Stimulated activated CD4-positive, alpha-beta T cell treated with anti-CD3 and anti-CD28 coated beads, Interleukin-1b, Interleukin-23, amount 100 ng/mL, for 1 hour (primary cell): ENCODE data around the gene ROR1.

Experiments
- DNase-seq, 2 donors: peaks; one replicate each; pipeline ENCODE4 v3.0.0-alpha.2; 2020; ENCODE audit warnings: low read depth in 2 of 2

ROR1 gene

DNA sequence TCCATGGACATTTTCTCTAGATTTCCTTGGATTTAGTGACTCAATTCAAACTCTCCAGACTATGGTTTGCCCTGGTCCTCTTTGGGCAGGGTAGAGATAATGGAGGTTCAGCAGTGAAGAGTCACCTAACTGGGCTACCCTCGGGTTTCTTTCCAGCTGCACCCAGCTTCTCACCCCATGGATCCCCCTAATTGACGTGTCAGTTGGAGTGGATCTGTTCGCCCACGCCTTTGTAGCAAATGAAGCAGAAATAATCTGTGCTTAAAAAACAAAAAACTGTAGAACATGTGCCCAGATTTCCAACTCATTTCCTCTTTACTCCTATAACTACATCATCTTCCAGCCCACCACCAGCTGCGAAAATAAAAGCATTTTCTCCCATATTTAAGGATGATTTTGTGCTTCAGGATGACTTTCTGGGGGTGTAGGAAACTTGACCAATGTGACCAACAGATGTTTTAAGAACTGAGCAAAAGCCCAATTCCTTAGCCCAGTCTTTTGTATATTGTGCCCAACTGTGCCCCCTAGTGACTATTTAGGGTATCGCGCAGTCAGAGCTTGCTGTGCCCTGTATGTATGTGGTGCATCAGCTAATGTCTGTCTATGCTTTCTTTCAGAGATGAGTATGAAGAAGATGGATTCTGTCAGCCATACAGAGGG, 363.1 kb downstream of the ROR1 start:
- DNase-seq, result peak; percentile 27 to 55

DNA sequence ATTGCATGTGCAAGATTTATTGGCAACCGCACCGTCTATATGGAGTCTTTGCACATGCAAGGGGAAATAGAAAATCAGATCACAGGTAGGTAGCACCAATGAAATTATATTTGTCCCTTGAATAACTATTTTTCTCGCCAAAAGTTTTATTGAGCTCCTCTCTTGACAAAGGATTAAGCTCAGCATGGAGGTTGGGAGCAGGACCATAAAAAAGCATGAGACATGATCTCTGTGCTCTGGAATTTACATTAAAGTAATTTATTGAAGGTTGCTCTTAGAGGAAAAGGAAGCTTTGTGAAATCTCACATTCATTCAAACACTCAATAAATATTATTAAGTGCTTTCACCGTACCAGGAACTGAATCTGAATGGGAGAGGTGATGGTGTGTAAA, 363.6 kb downstream of the ROR1 start:
- no peak for DNase-seq

DNA sequence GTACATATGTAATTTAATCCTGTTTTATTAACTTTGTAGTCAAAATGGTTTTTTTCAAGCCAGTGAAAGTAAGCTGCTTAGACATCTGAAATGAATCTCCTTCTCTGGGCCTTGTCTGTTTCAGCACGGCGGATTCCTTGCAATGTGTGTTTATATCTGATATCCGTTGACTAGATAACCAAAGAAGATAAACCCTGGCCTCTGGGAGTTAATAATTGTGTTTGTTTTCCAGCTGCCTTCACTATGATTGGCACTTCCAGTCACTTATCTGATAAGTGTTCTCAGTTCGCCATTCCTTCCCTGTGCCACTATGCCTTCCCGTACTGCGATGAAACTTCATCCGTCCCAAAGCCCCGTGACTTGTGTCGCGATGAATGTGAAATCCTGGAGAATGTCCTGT, 366.1 kb downstream of the ROR1 start:
- no peak for DNase-seq

DNA sequence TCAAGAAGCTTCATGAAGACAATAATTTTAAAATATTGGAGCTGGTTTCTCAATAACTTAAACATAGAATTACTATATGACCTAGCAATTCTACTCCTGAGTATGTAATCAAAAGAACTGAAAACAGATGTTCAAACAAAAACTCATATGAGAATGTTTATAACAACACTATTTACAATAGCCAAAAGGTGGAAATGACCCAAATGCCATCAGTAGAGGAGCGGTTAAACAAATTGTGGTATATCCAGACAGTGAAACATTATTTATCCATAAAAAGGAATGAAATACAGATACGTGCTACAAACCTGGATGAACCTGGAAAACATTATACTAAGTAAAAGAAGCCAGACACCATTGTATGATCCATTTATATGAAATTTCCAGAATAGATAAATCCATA, 366.8 kb downstream of the ROR1 start:
- DNase-seq, result no peak

DNA sequence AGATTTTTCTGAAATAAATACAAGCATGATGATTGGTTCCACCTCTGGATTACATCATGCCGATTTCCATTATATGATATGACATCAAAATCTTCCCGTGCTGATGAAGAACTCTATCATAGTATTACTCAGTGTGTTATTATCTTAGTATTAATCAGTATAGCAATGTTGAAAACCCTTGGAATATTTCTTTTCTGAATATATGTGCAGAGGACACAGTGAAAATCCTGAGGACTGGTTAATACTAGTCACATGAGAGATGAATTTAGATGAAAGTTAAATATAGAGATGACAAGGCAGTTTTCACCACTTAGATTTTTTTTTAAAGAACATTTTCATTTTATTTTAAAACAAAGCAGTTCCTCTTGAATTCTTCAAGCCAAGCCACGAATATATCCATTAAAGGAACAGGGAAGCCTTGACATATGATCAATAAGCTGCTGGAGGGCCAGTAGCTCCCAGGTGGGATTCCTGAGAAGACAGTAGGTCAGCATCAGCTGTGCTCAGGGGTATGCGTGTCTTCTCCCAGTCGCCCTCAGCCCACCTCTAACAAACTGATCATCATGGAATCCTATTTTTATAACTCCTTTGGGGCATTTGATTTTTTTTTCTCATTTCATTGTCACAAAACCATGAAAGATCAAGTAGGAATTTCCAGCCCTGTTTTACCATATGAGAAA, 373.4 kb downstream of the ROR1 start:
- no peak for DNase-seq

DNA sequence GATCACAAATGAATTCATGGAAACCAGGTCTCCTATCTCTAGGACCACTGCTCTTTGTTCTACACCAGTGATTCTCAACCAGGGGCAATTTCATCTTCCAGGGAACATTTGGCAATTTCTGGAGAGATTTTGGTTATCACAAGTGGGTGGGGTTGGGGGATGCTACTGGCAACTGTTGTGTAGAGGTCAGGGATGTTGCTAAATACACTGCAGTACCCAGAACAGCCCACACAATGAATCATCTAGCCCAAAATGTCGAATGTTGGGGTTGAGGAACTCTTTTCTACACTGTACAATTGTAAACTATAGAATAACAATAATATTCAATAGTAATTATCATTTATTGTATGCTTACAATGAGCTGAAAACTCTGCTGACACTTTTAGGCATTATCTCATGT, 373.9 kb downstream of the ROR1 start:
- DNase-seq, result no peak

DNA sequence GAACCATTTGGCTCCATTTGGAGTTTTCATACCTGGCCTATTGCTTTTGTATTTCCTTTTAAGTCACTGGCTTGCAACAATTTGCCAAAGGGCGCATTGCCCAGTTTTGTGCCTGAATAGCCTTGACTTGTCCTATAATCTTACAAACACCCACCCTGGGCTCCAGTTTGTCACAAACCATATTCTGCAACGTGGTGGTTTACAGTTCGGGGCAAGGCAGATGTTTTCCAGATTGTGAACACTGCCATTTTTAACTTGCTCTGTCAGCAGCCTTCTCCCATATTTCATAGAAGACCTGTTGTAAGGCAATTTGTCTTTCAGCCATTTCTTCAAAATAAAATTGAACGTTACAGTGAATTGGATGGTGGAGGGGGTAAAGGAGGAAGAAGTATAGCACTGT, 376.4 kb downstream of the ROR1 start:
- DNase-seq, result no peak

DNA sequence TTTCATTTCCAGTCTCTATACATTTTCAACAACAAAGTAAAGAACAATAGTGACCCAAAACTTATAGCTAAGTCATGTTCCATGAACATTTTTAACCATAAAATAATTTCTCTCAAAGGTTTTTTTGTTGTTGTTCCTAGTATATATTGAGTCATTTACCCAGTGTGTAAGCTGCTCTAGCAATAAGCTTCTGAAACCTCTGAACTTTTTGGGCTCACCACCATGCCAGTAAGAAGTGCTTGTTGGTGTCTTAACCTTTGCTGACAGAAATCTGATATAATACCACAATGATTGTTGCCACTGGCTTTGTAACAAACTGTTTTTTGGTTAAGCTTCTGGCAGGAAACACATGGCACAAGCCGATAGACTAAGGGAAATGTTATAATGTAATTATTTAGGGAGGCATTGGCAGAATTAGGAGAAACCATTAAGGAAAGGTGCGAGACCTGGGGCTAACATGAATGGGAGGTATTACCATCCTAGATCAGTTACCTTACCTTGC, 377.0 kb downstream of the ROR1 start:
- DNase-seq, result no peak

DNA sequence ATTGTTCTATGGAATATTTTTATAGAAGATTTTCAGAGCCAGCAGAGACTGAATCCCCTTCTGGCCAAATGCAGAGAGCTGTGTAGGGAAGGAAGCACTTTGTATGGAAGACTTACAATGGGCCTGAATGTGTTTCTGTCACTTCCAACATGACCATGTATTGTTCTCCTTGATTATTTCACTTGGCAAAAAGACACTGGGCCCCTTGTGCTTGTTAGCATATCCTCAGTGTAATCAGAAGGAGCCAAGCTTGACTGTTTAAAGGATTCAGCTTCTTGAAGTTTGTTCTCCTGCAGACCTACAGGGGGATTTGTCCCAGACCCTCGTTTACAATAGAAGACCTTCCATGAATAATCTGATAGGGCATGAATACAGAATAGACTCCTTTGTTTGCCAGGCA, 381.5 kb downstream of the ROR1 start:
- no peak for DNase-seq

DNA sequence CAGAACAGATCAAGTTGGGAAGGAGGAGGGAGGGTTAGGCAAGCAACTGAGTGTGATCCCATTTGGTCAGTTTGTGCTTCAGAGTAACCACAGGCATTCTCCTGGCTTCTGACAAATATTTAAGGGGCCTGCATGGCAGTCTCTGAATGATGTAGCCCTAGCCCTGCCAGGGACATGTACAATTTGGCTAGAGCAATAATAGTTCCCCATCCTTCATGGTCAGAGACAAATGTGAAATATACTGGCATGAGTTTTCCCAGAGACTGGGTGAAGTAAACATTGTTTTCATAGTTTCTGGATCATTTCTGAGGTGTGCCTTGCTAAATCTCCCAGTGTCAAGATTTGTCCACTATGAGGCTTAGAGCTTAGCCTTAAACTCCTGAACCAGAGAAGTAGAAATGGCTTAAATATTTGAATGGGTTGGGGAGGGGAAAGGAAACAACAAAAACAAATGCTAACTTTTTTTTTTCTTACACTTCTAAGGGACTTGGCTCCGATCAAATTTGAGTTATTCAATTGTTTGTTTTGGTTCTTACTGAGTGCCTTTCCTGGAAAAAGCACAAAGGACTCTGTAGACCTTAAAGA, 387.6 kb downstream of the ROR1 start:
- no peak for DNase-seq

DNA sequence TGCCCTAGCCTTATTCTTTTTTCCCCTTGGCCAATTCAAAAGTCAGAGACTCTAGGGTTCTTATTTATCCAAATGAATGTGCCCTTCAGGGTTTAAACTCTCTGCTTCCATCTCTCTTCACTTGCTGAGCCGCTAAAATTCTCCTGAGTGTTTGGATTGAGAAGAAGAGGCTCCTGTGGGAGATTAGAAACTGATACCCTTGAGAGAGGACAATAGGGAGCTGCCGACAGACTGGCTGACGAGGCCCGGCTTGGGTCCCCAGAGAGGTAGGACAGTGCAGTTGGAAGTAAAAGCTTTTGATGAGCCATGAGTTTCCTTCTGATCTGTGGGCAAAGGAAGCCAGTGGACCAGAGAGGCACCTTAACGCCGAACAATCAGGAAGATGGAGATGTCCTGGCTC, 388.3 kb downstream of the ROR1 start:
- no peak for DNase-seq

DNA sequence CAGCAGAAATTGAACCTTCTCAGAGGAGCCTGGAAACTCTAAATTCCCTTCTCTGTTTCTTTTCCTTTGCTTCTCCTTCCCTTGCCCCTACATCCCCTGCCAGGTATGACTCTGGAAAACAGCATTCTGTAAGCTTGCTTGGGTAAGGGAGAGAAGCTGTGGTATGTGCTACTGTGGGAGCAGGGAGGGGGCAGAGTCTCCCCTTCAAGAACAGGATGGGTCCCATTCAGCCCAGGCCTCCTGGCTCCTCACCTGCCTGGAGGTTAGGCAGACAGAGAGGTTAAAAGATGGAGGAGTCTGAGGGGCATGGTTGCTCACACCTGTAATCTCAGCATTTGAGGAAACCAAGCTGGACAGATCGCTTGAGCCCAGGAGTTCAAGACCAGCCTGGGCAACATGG, 389.0 kb downstream of the ROR1 start:
- DNase-seq, result no peak

DNA sequence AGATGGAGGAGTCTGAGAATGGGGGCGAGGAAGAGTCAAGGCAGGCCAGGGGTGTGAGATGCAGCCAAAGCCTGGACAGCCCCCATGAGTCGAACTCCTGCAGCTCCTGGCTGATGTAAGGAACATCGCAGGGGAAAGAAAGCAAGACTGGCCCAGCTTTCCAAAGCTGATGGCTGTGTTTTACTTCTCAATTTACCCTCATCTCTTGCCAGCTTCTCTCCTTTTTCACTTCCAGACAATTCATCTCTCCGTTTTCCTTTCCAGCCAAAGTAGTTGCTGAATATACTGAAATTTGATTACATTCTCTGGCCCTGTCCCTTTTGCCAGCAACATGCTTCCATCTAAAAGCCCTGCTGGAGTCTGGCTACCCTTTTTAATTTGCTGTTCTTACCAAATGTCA, 389.6 kb downstream of the ROR1 start:
- DNase-seq, result no peak

DNA sequence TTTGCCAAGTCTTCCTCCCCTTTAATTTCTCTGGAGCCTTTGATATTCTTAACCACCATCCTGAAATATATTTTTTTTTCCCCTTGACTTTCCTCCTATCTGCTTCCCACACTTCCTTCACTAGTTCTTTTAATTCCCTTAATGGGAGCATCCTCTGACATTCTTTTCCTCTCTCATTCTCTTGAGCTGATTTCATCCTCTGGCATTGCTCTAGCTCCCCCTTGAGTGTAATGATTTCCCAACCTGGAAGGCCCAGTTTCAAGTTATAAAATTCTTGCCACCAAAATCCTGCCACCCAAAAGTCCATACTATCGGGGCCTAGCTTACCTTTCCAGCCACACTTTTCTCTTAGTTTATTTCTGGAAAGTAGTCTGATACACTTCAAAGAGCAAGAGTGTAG, 390.2 kb downstream of the ROR1 start:
- DNase-seq, result no peak

DNA sequence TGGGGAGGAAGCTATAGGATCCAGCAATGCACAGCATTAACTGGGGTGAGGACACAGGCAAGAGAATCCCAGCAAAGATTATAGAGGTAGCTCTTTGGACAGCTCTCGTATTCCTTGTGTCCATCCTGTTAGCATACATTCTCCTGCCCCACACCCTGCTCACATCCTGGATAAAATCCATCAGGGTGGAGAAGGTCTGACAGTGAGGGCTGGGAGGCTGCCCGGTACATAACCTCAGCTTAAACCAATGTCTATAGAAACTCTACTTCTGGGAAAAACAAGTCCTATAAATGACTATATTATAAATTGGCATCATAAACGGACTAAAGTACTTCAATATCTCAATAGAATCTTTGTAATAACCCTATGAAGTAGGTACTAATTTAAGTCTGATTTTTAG, 392.8 kb downstream of the ROR1 start:
- no peak for DNase-seq

DNA sequence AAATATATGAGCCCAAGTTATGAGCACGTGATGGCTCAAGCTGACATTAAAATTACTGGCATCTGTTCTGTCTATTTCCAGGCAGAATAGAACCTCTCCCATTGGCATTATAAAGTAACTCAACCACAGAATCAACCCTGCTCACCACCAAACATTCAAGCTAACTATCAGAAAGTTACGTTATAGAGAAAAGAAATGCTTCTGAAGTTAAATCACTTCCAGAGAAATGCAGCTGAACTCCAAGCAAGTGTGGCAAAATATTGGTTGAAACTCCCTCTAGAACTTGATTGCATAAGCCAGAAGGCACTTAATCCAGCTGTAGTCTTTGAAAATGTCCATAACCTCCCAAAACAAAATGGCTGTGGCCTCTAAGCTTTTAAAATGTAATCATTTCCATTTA, 393.4 kb downstream of the ROR1 start:
- no peak for DNase-seq

DNA sequence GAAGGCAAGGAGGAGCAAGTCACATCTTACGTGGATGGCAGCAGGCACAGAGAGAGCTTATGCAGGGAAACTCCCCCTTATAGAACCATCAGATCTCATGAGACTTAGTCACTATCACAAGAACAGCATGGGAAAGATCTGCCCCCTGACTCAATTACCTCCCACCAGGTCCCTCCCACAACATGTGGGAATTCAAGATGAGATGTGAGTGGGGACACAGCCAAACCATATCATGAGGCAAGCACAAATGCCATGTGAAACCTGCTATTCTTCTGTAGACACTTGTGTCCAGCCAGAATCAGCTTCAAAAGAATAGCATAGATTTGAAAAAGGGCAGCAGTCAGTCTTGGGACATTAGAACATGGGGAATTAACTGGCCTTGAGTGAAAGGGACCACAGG, 397.4 kb downstream of the ROR1 start:
- no peak for DNase-seq

DNA sequence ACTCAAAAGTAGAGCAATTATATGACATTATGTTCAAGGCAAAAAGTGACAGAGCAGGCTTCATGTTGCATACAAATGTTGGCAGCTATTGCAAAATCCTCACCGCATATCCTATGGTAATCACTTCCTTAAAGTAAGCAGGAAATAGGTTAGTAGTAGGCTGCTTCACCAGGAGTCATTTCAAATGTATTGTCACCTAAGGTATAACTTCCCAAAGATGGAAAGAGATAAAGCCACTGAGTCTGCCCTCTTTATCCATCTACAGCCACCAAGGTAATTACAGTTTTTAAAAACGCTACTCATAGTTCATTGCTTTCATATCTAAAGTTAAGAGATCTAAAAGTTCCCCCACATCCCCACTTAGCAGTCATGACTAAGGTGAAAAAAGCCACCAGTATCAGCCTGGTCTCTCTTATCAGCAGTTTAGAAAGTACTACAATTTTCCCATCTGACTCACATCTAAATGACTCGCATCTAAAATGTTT, 398.0 kb downstream of the ROR1 start:
- DNase-seq, result no peak

DNA sequence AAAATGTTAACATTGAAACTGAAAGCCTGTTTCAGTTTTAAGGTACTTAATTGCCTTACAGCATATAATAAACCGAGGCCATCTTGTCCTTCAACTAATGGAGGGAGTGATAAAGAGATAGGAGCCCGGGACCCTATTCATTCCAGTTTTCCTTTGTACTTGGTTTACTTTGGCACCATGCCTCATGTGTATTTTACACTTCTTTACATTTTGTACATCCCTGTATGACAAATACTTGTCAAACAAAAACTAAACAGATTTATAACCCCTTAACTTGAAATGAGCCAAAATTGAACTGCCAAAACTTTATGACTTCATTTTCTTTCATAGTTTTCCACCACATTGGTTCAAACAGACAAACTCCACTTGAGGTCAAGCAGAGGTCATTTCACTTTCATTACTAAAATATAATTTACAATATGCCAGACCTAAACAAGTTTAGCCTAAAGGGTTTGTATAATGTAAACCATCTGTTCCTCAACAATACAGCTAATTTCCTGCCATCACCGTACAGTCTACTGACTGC, 398.7 kb downstream of the ROR1 start:
- no peak for DNase-seq

DNA sequence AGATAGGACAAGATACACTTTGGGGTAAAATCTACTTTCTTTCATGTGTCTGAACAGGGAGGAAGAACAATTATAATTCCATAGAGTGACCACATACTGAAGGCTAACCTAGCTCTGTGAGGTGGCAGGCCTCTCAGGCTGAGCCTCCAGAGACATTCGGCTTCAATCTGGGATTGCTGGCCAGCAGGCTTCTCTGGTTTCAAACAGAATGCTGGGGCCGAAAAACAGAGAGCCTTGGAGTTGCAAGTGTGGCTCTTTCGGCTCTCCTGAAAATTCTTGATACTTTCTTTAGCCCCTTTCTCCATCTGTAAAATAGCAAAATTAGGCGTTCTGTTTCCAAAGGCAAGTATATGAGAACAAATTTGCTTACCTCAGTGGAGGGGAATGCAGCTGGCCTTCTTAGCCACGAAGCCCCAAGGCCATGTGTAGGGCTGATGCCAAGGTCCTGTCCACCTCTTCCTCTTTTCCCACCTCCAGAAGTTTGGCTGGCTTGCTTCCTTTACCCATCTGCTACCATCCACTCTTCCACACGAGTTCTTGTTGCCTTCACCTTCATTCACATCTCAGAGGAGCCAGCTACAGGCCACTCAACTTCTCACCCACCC, 399.6 kb downstream of the ROR1 start:
- DNase-seq, result no peak

DNA sequence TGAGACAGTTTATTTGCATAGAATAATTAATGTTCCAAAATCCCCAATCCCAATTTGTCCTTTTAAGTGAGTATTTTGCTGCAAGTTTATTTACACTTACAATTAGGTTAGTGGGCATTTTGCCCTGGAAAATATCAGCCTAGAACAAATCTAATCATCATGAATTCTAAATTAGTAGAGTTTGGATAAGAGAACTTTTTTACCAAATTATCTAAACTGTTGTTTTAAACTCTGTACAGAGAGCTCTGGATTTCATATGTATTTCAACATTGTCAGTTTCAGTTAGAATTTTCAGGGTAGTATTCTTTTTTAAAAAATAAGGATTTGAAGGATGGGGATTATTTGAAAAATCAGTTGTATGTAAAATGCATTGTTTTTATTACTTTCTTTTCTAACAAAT, 401.8 kb downstream of the ROR1 start:
- no peak for DNase-seq

DNA sequence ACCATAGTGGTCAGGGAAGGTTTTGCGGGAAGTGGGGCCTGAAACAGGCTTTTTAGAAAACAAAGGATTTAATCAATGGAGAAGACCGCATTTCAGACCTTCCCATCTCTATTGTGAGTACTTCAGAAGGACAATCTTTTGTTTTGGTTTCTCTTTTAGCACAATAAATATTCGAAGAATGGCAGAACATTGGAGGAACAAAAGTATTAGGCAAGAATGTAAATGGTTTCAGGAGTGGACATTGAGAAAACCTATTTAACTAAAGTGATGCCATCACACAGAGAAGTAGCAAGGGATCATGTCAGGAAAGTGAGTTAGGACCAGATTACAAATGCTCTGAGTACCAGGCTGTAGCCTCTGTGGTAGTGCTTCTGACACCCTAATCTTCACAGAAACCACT, 402.8 kb downstream of the ROR1 start:
- DNase-seq, result no peak

DNA sequence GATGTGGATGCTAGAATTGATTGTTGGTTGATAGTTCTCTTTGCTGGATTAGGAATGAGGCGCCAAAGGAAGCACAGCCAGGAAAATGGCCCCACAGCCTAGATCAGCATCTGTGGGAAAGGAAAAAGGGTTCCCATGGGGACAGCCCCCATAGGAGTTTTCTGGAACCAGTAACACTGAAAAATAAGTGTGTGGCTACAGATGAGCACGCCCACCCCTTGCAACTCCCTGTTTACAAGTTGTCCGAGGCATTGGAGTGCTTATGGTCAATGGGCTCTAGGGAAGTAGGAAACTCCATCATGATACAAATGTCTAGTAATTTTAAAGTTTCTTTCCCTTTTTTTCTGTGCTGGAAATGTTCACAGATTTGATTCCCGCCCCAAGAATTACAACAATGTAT, 405.8 kb downstream of the ROR1 start:
- DNase-seq, result no peak
